GM12878 (cell line): ENCODE measurements around the gene MYOZ1. TPM values are rescaled to one million over a fixed set of nuclear protein-coding genes. Genes with fewer than 3 reads are reported as not detected.

ENCODE experiments used
- ATF2 ChIP-seq: IDR thresholded peaks from 2 replicates; pipeline ENCODE4 v1.6.1; 2012; ENCODE audit warnings: low read length, inconsistent platforms
- BCL11A ChIP-seq: IDR thresholded peaks from 2 replicates; pipeline ENCODE4 v1.6.1; 2011; ENCODE audit warnings: low read depth, low read length
- BCLAF1 ChIP-seq: fragments of 450-650 bp; IDR thresholded peaks from 2 replicates; pipeline ENCODE4 v1.6.1; 2017; ENCODE audit warnings: antibody characterized with exemption, mild to moderate bottlenecking, moderate library complexity
- CHD2 ChIP-seq: IDR thresholded peaks from 2 replicates; pipeline ENCODE4 v1.6.1; 2011; ENCODE audit warnings: low read depth, low read length, improper control_type of control experiment, borderline replicate concordance
- CTCF ChIP-seq, 3 experiments: IDR thresholded peaks in 2 of 3; conservative IDR thresholded peaks in 1 of 3; 2 replicates each; pipeline ENCODE4 v1.5.1; 2011; ENCODE audit warnings: low read depth in 3 of 3, low read length in 3 of 3, mild to moderate bottlenecking in 3 of 3, control low read depth in 2 of 3, moderate library complexity in 2 of 3, inconsistent platforms in 1 of 3, mixed read lengths in 1 of 3; ENCODE audit not compliant: control insufficient read depth in 2 of 3, insufficient read depth in 1 of 3; ENCODE audit errors: extremely low read depth in 1 of 3
- GATAD2B ChIP-seq: fragments of 450-650 bp; conservative IDR thresholded peaks from 2 replicates; pipeline ENCODE4 v1.6.1; 2017; ENCODE audit warnings: low read depth, mild to moderate bottlenecking, moderate library complexity
- HDAC2 ChIP-seq: fragments of 200-600 bp; sonication (generic); IDR thresholded peaks from 2 replicates; pipeline ENCODE4 v1.6.1; 2017
- JUNB ChIP-seq: IDR thresholded peaks from 2 replicates; pipeline ENCODE4 v1.6.1; 2016; ENCODE audit warnings: antibody characterized with exemption, mild to moderate bottlenecking
- MEF2B ChIP-seq: fragments of 450-650 bp; IDR thresholded peaks from 2 replicates; pipeline ENCODE4 v1.6.1; 2018; ENCODE audit warnings: mild to moderate bottlenecking, moderate library complexity; ENCODE audit not compliant: partially characterized antibody, poor library complexity, severe bottlenecking
- NR2F1 ChIP-seq: fragments of 450-650 bp; conservative IDR thresholded peaks from 2 replicates; pipeline ENCODE4 v1.6.1; 2017; ENCODE audit warnings: mild to moderate bottlenecking
- RAD21 ChIP-seq: IDR thresholded peaks from 2 replicates; pipeline ENCODE4 v1.6.1; 2011; ENCODE audit warnings: mild to moderate bottlenecking, low read depth, low read length, moderate library complexity; ENCODE audit not compliant: insufficient read depth
- RAD51 ChIP-seq: fragments of 450-650 bp; IDR thresholded peaks from 2 replicates; pipeline ENCODE4 v1.6.1; 2016; ENCODE audit warnings: moderate library complexity, mild to moderate bottlenecking, inconsistent platforms
- REST ChIP-seq: IDR thresholded peaks from 2 replicates; pipeline ENCODE4 v1.6.1; 2012; ENCODE audit warnings: mild to moderate bottlenecking, low read depth, low read length
- STAT1 ChIP-seq: fragments of 450-650 bp; conservative IDR thresholded peaks from 2 replicates; pipeline ENCODE4 v1.6.1; 2014; ENCODE audit warnings: antibody characterized with exemption, mild to moderate bottlenecking
- ZBTB11 ChIP-seq: fragments of 450-650 bp; formaldehyde crosslinking; IDR thresholded peaks from 2 replicates; pipeline ENCODE4 v1.5.0; 2022; ENCODE audit warnings: mild to moderate bottlenecking, missing genetic modification characterization
- polyA plus RNA-seq, 11 experiments: library from polyadenylated mRNA; depleted of rRNA in 4 of 11; unstranded in 6 of 11; stranded (reverse) in 5 of 11; fragments of >200 nt; fragmentation: Nextera tagmentation in 4 of 11; fragmentation: Illumina TruSeq in 1 of 11; extraction: Ambion mirVana in 4 of 11; extraction: Trizol in 1 of 11; gene quantifications; 1 replicate in 1 of 11; 2 replicates in 10 of 11; pipeline versions ENCODE4 v1.2.1 to v1.2.3, GENCODE V29; 2011 to 2016; ENCODE audit warnings: inconsistent platforms in 2 of 11, missing spikeins in 2 of 11, low read depth in 1 of 11
- total RNA-seq, 4 experiments: library from RNA; depleted of rRNA in 3 of 4; stranded (reverse); fragments of >200 nt in 3 of 4; fragmentation: Illumina TruSeq in 1 of 4; extraction: Trizol in 1 of 4; gene quantifications; 2 replicates each; pipeline versions ENCODE4 v1.2.1 to v1.2.3, GENCODE V29; 2013 to 2021

The MYOZ1 gene
- total and polyA plus RNA-seq, 10 of the 15 experiments (the other 5 are each of a cell fraction or from before 2014, with no cell fraction given), result 0.05 to 2.0 (median 0.62) TPM

GRCh38 chr10:73625884-73626752 lies 15.2 kb downstream of the MYOZ1 start (continued):
- TF ChIP-seq REST, result peak; percentile 33; the same call in 1 of the 2 replicates
- TF ChIP-seq CHD2, result peak; percentile 99
- 0 out of 2 replicates have a peak, but pooled peaks have one; percentile 28 for TF ChIP-seq RAD51
- TF ChIP-seq GATAD2B, result 0 out of 2 replicates have a peak, but pooled peaks have one; percentile 19
- TF ChIP-seq JUNB, result no peak
- no peak for TF ChIP-seq STAT1
- TF ChIP-seq BCL11A, result no peak
- no peak for TF ChIP-seq CTCF (IDR thresholded peaks at IDR 0.05 in 2 of 3, conservative IDR thresholded peaks at IDR 0.05 in 1 of 3; ENCODE audit: control insufficient read depth in 2 of 3, extremely low read depth in 1 of 3, insufficient read depth in 1 of 3, low read depth in 3 of 3, low read length in 3 of 3)
- TF ChIP-seq ZBTB11, result no peak
- peak; percentile 33; the same call in 1 of the 2 replicates for TF ChIP-seq HDAC2
- TF ChIP-seq MEF2B, result peak; percentile 74
- TF ChIP-seq BCLAF1, result no peak
- no peak; the same call in 1 of the 2 replicates for TF ChIP-seq ATF2
- TF ChIP-seq RAD21, result no peak
- peak; percentile 21; the same call in 1 of the 2 replicates for TF ChIP-seq NR2F1
